GM19025 (cell line): ENCODE data around the gene MRPS5.
"Not testable (repeated sequence)": the region's sequence is repeated elsewhere in the genome, so short reads cannot be mapped to it uniquely, and the experiment has no call there.

Experiments
- ATAC-seq: cut with Tn5 transposase; IDR thresholded peaks from one replicate; pipeline ENCODE4 v1.9.1; 2021; ENCODE audit warnings: mild to moderate bottlenecking, low read depth, moderate library complexity; ENCODE audit not compliant: unreplicated experiment

The MRPS5 gene

GRCh38 chr2:95048825-95049682 is 72.6 kb downstream of the MRPS5 start:
- ATAC-seq = no peak

- ATAC-seq = no peak
Observed at GRCh38 chr2:95047629-95048510, 73.7 kb downstream of the MRPS5 start.

GRCh38 chr2:95046371-95047112 is 75.1 kb downstream of the MRPS5 start:
- no peak for ATAC-seq

GRCh38 chr2:95044601-95045000 is 77.0 kb downstream of the MRPS5 start:
- ATAC-seq = no peak

GRCh38 chr2:95043300-95044093 is 78.1 kb downstream of the MRPS5 start:
- peak; percentile 39 for ATAC-seq

- peak; percentile 6 for ATAC-seq
Observed at GRCh38 chr2:95042472-95043271, 78.9 kb downstream of the MRPS5 start.

GRCh38 chr2:95041824-95042442 is 79.7 kb downstream of the MRPS5 start:
- peak; percentile 41 for ATAC-seq

GRCh38 chr2:95041060-95041823 is 80.4 kb downstream of the MRPS5 start:
- peak; percentile 34 for ATAC-seq

- no peak for ATAC-seq
Observed at GRCh38 chr2:95040426-95040825, 81.2 kb downstream of the MRPS5 start.

GRCh38 chr2:95039978-95040377 is 81.6 kb downstream of the MRPS5 start:
- no peak for ATAC-seq

GRCh38 chr2:95039363-95039762 is 82.2 kb downstream of the MRPS5 start:
- no peak for ATAC-seq

- no peak for ATAC-seq
Observed at GRCh38 chr2:95038635-95039298, 82.8 kb downstream of the MRPS5 start.

- ATAC-seq = not testable (repeated sequence)
Observed at GRCh38 chr2:95037841-95038585, 83.6 kb downstream of the MRPS5 start.

- ATAC-seq = no peak
Observed at GRCh38 chr2:95037384-95037839, 84.2 kb downstream of the MRPS5 start.

GRCh38 chr2:95036596-95037383 is 84.8 kb downstream of the MRPS5 start:
- no peak for ATAC-seq
